Hepatocyte (in vitro differentiated cells): Measurements from ENCODE around the gene ACSS2. TPM values are rescaled to one million over a fixed set of nuclear protein-coding genes. Genes with fewer than 3 reads are reported as not detected.

Experiments used
- DNase-seq: peaks from one replicate; pipeline ENCODE4 v3.0.0-alpha.2; 2016; ENCODE audit warnings: low spot score
- H2AFZ ChIP-seq: fragments of 200-600 bp; sonication (generic); 2 replicates; pipeline ENCODE4 v1.6.0; 2016; ENCODE audit warnings: antibody characterized with exemption, mild to moderate bottlenecking
- H3K27ac ChIP-seq: fragments of 200-600 bp; sonication (generic); 2 replicates; pipeline ENCODE4 v1.5.1; 2016; ENCODE audit warnings: mild to moderate bottlenecking
- H3K27me3 ChIP-seq: fragments of 200-600 bp; sonication (generic); 2 replicates; pipeline ENCODE4 v1.6.1; 2016
- H3K36me3 ChIP-seq: fragments of 200-600 bp; sonication (generic); replicated peaks from 2 replicates; pipeline ENCODE4 v1.5.1; 2016; ENCODE audit warnings: low read depth; ENCODE audit not compliant: insufficient read depth
- H3K4me1 ChIP-seq: fragments of 200-600 bp; sonication (generic); 2 replicates; pipeline ENCODE4 v1.5.1; 2016; ENCODE audit warnings: mild to moderate bottlenecking, moderate library complexity; ENCODE audit not compliant: insufficient read depth
- H3K4me2 ChIP-seq: fragments of 200-600 bp; sonication (generic); 2 replicates; pipeline ENCODE4 v1.6.0; 2016
- H3K4me3 ChIP-seq: fragments of 200-600 bp; sonication (generic); 2 replicates; pipeline ENCODE4 v1.5.1; 2016; ENCODE audit warnings: mild to moderate bottlenecking
- H3K79me2 ChIP-seq: fragments of 200-600 bp; sonication (generic); 2 replicates; pipeline ENCODE4 v1.6.0; 2017; ENCODE audit warnings: mild to moderate bottlenecking
- H3K9me2 ChIP-seq: fragments of 200-600 bp; sonication (generic); replicated peaks from 2 replicates; pipeline ENCODE4 v1.6.0; 2017; ENCODE audit warnings: mild to moderate bottlenecking; ENCODE audit not compliant: insufficient read depth
- H3K9me3 ChIP-seq: fragments of 200-600 bp; sonication (generic); 2 replicates; pipeline ENCODE4 v1.5.1; 2016; ENCODE audit warnings: low read depth, mild to moderate bottlenecking
- H4K20me1 ChIP-seq: fragments of 200-600 bp; sonication (generic); 2 replicates; pipeline ENCODE4 v1.6.0; 2016; ENCODE audit warnings: mild to moderate bottlenecking; ENCODE audit not compliant: insufficient read depth, poor library complexity, severe bottlenecking
- EZH2 ChIP-seq: fragments of 200-600 bp; sonication (generic); IDR thresholded peaks from 2 replicates; pipeline ENCODE4 v1.6.1; 2016; ENCODE audit warnings: antibody characterized with exemption, mild to moderate bottlenecking, borderline replicate concordance
- EZH2phosphoT487 ChIP-seq: fragments of 200-600 bp; sonication (generic); IDR thresholded peaks from one replicate; pipeline ENCODE4 v1.6.1; 2018; ENCODE audit warnings: antibody characterized with exemption, mild to moderate bottlenecking, low read depth, moderate library complexity; ENCODE audit not compliant: unreplicated experiment, severe bottlenecking
- WGBS: methylation state at CpG from one replicate; pipeline ENCODE4 v1.1.6; 2016; ENCODE audit warnings: low lambda C conversion rate; ENCODE audit errors: missing lambda C conversion rate; 5-methylcytosine and 5-hydroxymethylcytosine counted together
- polyA plus RNA-seq: library from polyadenylated mRNA; unstranded; fragments of >200 nt; fragmentation: Nextera tagmentation; extraction: Ambion mirVana; gene quantifications from 2 replicates; pipeline ENCODE4 v1.2.1, GENCODE V29; 2016
- total RNA-seq: library from RNA; depleted of rRNA; stranded (reverse); fragments of >200 nt; gene quantifications from 2 replicates; pipeline ENCODE4 v1.2.3, GENCODE V29; 2014
- TF ChIP-seq, protein P1 (sequence below): fragments of 200-600 bp; sonication (generic); IDR thresholded peaks from 2 replicates; pipeline ENCODE4 v1.5.1; 2016; ENCODE audit warnings: antibody characterized with exemption, mild to moderate bottlenecking; ENCODE audit not compliant: poor library complexity

ACSS2 gene
- total and polyA plus RNA-seq, 2 experiments from 2014 or later: 52.0 to 59.5 TPM

DNA sequence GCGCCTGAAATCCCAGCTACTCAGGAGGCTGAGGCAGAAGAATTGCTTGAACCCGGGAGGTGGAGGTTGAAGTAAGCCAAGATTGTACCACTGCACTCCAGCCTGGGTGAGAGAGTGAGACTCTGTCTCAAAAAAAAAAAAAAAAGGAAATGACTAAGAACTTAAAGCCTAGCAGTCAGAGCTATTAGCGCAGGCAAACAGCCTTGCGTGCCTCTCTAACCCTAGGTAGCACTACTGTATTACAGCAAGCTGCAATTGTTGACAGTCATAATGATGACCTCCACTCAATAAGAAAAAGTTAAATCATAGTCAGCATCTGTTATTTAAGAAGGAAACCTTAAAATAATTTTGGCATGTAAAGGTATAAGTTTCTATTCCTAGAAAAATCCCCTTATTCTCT, 64.8 kb downstream of the ACSS2 start:
- Histone ChIP-seq H3K27ac (no peak overlapping the region), H3K79me2 (no peaks in the 10 kb centered on the region), H3K27me3 (no peaks in the 10 kb centered on the region), H4K20me1 (no peaks in the 10 kb centered on the region), H3K4me2 (no peak overlapping the region), H3K9me3 (no peaks in the 10 kb centered on the region), H3K4me3 (no peak overlapping the region), H3K9me2 (no peaks in the 10 kb centered on the region), H3K4me1 (no peaks in the 10 kb centered on the region), H3K36me3 (no peaks in the 10 kb centered on the region), H2AFZ (no peak overlapping the region)
- TF ChIP-seq EZH2 (no peak), EZH2phosphoT487 (no peak)
- TF ChIP-seq, protein P1, sequence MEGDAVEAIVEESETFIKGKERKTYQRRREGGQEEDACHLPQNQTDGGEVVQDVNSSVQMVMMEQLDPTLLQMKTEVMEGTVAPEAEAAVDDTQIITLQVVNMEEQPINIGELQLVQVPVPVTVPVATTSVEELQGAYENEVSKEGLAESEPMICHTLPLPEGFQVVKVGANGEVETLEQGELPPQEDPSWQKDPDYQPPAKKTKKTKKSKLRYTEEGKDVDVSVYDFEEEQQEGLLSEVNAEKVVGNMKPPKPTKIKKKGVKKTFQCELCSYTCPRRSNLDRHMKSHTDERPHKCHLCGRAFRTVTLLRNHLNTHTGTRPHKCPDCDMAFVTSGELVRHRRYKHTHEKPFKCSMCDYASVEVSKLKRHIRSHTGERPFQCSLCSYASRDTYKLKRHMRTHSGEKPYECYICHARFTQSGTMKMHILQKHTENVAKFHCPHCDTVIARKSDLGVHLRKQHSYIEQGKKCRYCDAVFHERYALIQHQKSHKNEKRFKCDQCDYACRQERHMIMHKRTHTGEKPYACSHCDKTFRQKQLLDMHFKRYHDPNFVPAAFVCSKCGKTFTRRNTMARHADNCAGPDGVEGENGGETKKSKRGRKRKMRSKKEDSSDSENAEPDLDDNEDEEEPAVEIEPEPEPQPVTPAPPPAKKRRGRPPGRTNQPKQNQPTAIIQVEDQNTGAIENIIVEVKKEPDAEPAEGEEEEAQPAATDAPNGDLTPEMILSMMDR: no peak
- 97% methylated on average over 4 of the region's 4 CpGs for WGBS
- DNase-seq: no peak

DNA sequence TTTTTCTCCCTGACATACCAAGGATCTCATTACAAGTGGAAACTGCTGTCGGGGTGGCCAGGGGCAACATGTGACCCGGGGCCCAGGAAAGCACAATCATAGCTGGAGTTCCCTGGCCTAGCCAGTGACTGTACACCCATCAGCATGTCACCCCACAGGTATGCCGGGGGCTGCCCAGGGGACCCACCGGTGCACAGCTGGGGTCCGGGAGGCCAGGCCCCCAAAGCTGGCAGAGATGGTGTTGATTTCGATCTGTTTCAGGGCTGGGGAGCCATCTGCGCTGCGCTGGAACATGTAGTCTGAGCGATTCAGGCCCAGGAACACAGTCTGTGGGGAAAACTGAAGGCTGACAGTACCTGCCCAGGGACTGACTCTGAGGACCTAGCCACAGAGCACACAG, 65.9 kb downstream of the ACSS2 start:
- no peak overlapping the region for H3K27ac ChIP-seq
- TF ChIP-seq, protein P1: no peak
- TF ChIP-seq EZH2phosphoT487: no peak
- TF ChIP-seq EZH2: no peak
- H3K4me1 ChIP-seq: no peaks in the 10 kb centered on the region
- no peaks in the 10 kb centered on the region for H3K27me3 ChIP-seq
- no peaks in the 10 kb centered on the region for H3K36me3 ChIP-seq
- H3K4me3 ChIP-seq: no peak overlapping the region
- H3K9me2 ChIP-seq: no peaks in the 10 kb centered on the region
- H2AFZ ChIP-seq: no peak overlapping the region
- no peak overlapping the region for H3K4me2 ChIP-seq
- H3K9me3 ChIP-seq: no peaks in the 10 kb centered on the region
- no peak for DNase-seq
- H4K20me1 ChIP-seq: no peaks in the 10 kb centered on the region
- over 99% methylated on average over 9 of the region's 9 CpGs for WGBS
- no peaks in the 10 kb centered on the region for H3K79me2 ChIP-seq

DNA sequence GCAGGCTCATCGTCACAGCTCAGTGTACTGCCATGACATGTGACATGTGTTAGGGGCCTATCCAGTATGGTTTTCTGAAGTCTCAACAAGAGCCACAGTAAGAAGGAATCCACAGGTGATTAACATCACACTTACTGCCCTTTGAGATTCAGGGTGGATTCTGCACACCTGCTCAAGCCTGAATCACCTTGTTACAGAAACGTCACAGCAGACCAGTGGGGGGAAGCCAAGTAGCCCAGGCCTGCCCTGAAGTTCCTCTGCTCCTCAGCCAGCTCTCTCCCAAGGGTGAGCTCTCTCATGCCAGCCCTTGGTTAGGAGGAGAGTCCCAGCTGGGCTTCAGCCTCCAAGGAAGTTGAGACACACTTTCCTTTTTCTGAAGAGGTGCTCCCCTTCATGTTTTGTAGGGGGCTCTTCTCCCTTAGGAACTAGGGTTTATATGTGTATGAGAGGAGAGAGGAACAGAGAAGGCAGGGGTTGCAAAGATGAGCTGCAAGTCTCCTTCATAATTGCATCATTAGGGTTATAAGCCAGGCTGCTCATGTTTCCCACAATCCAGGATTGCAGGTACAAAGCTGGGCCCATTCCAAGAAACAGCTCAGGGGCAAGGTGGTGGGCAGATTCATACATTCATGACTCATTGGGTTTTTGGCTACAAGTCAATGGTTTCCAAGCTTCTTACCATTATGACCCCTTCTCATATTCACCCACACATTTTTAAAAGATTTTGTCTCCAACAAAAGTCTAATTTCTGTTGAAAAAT, 67.6 kb downstream of the ACSS2 start:
- no peaks in the 10 kb centered on the region for H4K20me1 ChIP-seq
- no peaks in the 10 kb centered on the region for H3K9me2 ChIP-seq
- H3K9me3 ChIP-seq: no peaks in the 10 kb centered on the region
- 91% methylated on average over 2 of the region's 2 CpGs for WGBS
- H3K4me3 ChIP-seq: no peak overlapping the region
- no peaks in the 10 kb centered on the region for H3K4me1 ChIP-seq
- H3K79me2 ChIP-seq: no peaks in the 10 kb centered on the region
- TF ChIP-seq EZH2: no peak
- TF ChIP-seq, protein P1: no peak
- TF ChIP-seq EZH2phosphoT487: no peak
- no peak overlapping the region for H3K4me2 ChIP-seq
- DNase-seq: no peak
- H3K27me3 ChIP-seq: no peaks in the 10 kb centered on the region
- no peak overlapping the region for H3K27ac ChIP-seq
- H3K36me3 ChIP-seq: no peaks in the 10 kb centered on the region
- no peak overlapping the region for H2AFZ ChIP-seq
